GM19324 (cell line): ENCODE results near the gene NACC2.

ENCODE experiments used
- ATAC-seq: cut with Tn5 transposase; IDR thresholded peaks from one replicate; pipeline ENCODE4 v1.9.1; 2021; ENCODE audit warnings: mild to moderate bottlenecking, moderate library complexity; ENCODE audit not compliant: unreplicated experiment, low FRiP score

The NACC2 gene, protein sequence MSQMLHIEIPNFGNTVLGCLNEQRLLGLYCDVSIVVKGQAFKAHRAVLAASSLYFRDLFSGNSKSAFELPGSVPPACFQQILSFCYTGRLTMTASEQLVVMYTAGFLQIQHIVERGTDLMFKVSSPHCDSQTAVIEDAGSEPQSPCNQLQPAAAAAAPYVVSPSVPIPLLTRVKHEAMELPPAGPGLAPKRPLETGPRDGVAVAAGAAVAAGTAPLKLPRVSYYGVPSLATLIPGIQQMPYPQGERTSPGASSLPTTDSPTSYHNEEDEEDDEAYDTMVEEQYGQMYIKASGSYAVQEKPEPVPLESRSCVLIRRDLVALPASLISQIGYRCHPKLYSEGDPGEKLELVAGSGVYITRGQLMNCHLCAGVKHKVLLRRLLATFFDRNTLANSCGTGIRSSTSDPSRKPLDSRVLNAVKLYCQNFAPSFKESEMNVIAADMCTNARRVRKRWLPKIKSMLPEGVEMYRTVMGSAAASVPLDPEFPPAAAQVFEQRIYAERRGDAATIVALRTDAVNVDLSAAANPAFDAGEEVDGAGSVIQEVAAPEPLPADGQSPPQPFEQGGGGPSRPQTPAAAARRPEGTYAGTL

DNA sequence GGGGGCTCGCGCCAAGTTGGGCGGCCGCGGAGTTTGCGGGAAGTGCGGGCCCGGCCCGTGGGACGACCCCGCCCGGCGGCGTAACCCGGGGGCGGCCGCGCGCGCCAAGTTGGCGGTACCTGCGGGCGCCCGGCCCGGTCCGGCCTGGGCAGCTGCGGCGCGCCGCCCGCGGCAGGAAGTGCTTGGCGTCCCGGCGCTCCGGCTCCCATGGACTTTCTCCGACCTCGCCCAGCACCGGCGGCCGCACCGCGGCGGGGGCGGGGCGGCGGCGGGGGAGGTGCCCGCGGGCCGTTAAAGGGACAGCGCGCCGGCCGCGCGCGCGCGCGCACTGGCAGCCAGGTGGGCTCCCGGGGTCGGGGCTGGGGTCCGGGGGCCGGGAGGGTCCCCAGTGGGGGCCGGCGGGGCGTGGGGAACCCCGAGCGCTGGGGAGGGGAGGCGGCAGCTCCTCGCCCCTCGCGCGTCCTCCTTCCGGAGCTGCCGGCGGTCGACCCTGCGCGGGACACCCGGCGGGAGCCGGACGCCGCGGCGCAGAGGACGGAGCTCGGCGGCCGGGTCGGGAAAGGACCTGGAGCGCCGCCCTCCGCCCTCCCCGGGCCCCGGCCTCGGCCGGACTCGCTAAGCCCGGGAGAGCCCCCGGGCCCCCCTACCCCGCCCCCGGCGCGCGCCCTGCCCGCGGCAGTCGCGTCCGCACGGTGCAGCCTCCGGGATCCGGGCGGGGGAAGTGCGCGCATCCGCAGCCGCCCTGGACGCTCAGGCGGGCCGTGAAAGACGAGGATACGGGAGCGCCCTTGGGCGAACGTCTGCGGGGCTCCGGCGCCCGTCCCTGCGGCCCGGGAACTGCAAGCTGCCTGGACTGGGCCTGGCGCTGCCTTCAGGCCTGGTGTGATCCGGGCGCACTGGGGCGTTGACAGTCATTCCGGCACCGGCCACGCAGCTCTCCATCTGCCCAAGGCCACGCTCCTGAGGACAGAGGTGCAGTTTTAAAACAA, at the start of gene NACC2:
TSS of gene NACC2 (minus strand) at position 220 of the 989 bp plus-strand sequence. CDS start 44,768 bp downstream, outside the sequence.
- peak; percentile 50 for ATAC-seq

DNA sequence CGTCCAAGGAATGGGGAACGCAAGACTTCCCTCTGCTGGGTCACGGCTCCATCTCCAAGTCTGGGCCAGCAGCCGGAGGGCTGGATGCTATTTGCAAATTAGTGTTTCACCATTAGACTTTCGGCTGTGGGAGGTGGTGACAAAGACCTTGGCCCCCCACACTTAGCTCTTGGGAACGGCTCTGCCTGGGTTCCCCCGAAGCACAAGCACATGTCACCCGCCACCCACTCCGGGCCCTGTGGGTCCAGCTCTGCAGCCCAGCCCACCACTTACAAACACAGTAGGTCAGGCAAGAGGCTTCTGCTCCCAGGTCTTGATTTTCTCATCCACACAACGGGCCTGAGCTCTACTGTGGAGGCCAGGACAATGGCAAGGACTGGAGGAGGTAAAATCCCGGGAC, 49.4 kb upstream of the NACC2 start:
- ATAC-seq = no peak

DNA sequence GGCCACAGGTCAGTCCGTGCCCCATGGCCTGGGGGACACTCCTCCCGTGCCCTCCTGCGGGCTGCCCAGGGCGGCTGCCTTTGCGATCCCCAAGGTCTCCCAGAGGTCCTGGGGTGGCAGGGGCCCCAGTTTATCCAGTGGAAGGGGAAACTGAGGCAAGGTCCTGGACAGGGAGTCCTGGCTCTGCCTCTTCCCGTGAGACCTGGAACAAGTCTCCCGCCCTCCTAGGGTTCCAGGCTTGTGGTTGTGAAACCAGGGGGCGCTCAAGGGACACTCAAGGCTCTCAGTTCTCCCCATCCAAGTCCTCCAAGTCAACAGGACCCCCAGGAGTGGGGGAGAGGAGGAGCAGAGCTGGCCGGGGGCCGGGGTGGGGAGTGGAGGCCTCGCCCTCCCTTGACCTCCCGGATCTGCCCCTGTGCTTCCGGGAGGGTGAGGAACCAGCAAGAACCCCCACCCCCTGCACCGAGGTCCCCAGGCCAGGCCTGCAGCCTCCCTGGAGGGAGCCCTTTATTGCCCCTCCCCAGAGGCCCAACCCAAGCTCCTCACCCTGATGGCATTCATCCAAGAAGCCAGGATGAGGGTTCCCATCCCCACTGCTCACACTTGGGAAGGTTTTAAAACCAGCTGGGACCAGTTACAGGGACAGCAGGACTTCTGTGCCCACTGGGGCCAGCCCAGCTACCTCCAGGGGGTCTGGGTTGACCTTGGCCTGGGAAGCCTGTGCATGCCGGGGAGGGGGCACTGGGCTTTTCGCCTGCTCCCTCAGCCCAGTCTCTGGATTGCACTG, 48.3 kb upstream of the NACC2 start:
- ATAC-seq = no peak

DNA sequence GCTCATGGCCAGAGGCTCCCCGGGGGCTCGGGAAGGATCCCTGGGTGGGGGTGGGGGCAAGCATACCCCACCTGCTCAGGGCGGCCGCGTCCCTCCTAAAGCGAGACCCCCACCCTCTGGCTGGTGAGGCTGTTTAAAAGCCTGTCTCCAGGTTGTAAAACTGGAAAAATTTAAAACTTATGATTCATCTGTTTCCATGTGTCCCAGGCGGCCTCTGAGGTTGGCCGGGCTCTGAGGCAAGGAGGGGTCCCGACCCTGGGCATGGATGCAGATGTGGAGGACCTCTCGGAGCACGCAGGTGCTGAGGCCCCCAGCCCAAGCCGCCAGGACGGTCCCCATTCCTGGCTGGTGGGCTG, 47.7 kb upstream of the NACC2 start:
- no peak for ATAC-seq

DNA sequence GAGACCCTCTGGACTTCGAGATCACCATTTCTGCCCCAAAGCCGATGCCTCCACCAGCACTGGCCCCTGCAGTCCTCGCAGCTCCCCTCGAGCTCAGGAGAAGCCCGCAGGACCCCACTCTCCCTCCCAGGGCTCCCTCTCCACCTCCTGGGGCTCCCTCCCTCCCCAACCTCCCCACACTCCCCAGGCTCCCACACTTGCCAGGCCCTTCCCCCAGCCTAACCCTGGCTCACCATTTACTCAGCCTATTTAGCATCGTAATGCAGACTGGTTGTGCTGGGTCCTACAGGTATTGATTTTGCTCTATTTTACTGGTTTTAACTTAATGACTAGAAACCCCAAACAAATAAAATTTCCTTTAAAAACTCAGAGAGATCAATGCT, 47.3 kb upstream of the NACC2 start:
- no peak for ATAC-seq

DNA sequence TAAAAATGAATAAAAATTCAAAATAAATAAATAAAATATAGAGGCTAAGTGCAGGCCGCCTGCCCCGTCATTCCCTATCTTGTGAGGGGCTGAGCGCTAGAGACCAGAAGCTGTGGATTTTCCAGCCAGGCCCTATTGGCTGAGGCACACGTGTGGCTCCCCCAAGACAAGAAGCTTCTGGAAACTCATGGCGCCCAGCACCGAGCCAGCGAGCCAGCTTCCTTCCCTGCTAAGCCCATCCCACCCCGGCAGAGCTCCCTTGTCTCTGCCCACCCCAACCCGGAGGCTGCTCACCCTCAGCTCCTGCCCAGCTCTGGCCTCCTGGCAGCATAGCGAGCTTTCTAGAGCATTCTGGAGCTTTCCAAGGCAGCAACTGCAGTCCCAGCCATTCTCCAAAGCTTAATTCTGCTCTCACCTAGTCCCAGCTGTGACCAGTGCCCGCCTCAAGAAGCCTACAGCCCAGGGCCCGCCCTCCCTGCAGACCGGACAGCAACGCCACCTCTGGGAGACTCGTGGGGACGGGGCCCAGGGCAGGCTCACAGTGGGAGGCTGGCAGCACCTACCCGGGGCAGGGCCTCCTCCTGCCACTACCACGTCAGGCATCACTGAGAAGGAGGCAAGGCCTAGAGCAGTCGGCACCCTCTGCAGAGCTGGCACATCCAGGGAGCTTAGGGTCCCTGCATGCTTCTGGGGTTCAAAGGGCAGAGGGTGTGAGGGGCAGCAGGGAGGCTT, 46.8 kb upstream of the NACC2 start:
- no peak for ATAC-seq

DNA sequence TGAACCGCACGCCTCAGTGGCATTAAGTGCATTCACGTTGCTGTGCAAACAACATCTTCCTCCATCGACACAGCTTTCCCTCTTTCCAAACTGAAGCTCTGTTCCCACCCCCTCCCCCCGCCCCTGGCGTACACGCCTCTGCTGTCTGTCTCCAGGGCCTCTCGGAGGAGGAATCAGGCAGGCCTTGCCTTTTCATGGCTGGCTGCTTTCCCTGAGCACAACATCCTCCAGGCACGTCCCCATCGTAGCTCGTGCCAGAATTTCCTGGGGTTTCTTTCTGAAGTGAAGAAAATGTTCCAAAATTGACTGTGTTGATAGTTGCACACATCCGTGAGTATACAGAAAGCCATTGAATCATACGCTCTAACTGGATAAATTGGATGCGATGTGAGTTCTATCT, 45.9 kb upstream of the NACC2 start:
- no peak for ATAC-seq

DNA sequence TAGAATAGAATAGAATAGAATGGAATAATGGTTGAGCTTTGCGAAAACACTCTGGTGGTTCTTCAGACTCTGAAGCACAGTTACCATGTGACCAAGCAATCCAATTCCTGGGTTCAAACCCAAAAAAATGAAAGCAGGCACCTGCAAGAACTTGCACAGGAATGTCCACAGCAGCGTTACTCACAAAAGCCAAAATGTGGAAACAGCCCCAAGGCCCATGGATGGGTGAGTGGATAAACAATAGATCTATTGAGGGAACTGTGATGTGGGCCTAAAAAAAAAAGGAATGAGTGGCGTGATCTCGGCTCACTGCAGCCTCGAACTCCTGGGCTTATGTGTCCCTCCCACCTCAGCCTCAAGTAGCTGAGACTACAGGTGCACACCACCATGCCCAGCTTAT, 45.0 kb upstream of the NACC2 start:
- no peak for ATAC-seq

DNA sequence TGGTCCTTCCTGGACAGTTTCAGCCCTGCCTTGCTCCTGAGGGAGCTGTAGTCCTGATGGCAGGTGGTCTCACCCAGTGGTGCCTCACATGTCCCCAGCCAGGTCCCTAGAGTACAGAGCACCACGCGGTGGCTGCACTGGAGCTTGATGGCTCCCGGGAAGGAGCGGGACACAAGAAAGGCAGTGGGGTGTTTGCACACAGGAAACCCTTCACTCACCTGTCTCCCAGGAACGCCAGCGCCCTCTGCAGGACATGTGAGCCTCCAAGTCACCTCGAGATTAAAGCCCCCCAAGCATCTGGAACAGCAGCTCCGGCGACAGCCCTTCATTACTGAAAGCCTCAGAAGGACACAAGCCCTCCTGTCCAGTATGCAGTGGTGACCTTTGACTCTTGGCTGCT, 43.5 kb upstream of the NACC2 start:
- no peak for ATAC-seq

DNA sequence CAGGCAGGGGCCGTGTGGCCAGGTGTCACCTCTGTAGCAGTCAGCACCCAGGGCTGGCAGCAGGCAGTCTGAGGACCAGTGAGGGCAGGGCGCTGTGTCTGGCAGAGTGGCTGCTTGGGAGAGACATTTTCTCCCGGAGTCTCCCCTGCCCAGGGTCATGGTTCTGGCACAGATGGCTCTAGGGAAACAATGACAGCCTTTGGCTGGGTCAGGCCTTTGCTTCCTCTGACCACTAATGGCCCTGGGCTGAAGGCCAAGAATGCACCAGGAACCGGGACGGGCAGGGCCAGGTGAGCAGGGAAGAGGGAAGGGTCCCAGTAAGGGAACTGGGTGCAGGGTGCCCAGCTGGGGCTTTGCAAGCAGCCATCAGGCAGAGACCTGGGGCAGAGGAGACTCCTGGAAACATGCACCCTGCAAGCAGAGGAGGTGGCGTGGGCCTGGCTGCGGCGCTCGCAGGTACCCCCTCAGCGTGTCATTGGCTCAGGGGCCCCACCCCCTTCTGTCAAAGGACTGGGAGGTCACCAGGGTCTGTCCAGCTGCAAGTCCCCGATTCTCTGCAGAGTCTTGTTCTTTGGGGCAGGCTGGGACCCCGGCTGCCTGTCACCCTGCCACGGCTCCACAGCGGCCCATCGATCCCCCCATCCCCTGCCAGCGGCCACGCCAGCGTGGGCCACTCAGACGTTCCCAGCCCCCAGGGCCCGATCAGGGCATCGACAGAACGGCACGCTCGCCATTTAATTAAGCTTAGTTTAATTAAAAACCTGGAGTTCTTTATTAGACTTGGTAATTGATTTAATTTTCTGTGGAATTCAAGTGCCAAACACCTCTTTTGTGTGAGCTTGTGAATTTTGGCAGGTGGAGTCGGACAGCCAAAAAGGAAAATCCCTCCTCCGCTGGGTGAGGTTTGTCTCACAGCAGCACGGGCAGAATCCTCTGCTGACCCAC, 42.5 kb upstream of the NACC2 start:
- no peak for ATAC-seq

DNA sequence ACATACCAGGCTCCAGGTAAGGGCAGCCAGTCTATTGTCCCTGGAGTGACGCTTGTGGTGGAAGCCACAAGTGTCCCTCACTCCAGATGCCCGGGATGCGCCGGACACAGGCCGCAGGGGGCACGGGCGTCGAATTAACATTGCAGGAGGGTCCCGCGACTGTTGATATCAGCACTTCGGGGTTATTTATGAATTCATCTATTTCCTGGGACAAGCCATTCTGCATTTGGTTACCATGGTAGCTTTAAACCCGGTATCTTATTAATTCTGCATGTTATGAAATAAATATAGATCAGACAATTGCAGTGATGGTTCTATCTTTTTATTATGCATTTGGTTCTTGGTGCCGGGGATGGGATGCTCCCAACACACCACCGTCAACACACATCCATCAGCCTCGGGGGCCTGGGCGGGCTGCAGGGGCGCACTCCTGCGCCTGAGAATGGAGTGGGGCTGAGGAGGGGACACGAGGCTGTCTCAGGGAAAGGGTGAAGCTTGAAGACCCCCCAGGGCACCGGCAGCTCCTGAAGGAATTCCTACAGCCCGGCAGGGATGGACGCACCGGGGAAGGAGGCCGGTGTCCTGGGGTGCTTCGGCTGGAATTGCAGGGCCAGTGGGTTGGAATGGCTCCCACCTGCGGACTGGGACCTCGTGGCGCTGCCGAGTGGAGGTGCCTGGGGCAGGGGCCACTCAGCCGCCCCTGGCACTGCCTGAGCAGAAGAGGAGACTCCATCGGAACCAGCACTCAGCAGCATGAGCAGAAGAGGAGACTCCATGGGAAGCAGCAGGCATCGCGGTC, 41.2 kb upstream of the NACC2 start:
- ATAC-seq = no peak

DNA sequence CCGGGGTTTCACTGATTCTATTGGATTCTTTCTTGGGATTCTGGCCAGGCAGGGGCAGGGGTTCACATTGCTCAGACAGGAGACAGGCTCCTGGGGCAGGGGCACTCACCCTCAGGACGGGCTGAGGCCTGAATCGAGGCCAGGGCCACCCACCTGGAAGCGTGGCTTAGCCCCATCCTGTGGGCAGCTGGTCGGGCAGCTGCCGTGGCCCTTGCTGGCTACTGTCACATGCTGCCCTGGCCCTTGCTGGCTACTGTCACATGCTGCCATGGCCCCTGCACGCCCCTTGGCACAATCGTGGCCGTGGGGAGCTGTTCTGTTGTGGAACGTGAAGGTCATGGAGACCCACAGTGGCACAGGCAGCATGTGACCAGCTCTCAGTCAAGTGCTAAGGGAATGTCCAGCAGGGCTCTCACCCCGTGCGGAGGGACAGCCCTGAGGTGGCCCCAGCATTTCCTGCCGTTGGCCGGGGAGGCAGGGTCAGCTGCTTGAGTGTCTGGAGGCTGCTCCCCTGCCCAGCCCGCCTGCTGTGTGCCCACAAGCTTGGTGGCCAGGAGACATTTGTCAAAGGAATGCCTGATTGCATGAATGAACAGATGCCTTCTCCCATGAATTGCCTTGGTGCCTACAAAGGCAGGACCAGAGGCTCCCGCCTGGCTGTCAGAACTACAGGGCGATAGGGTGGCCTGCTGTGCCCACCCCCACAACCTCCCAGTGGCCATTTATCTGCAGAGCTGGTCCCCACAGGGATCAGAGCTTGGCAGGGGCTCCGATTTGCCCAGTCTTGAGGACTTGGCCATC, 40.4 kb upstream of the NACC2 start:
- ATAC-seq = no peak

DNA sequence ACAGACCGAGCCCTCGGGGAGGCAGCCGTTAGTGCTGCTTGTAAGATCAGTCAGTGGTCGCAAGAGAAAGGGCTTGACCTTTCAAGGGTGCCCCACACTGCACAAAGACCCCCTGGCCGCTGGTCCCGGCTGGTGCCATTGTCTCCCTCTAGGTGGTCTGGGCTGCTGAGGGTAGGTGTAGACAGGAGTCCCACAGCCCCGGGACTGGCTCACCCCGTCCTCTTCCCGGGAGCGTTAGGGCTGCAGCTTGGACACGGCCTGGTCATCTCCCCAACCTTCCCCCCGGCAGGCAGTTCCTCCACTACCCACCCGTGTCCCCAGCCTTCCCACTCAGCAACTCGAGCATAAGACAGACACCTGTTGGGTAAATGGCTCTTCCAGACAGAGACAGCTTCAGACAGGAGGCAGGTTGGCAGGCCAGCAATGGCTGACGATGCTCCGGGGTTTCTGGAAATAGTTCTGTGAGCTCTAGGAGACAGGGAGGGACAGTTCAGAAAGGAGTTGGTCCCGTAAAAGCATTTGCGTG, 38.9 kb upstream of the NACC2 start:
- no peak for ATAC-seq

DNA sequence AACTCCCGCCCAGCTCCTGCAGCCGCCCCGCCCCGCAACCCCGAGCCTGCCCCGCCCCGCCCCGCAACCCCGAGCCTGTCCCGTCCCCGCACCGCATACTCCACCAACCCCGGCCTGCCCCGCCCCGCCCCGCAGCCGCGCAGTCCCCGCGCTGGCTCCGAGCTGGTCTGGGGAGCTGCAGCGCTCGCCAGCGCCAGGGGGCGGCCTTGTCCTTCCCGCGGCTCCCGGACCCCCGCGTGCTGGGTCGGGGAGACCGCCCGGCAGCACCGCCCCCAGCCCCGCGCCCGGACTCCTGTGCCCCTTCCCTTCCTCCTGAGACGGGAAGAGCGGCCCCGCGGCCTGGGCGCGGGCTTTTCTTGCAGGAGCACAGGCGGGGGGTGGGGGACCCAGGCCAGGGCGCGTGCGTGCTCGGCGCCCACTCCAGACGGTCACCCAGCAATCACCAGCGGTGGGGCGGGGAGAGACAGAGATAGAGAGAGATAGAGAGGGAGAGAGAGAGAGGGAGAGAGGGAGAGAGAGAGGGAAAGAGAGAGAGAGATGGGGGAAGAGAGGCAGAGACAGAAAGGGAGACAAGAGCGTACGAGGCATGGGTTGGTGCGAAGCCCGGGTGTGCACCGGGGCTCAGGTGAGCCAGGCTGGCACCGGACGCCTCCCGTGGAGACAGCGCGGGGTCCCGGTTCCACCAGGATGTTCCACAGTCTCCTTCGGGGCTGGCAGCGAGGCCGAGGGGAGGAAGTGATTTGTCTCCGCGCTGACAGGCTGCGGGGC, 38.3 kb upstream of the NACC2 start:
- ATAC-seq = no peak

DNA sequence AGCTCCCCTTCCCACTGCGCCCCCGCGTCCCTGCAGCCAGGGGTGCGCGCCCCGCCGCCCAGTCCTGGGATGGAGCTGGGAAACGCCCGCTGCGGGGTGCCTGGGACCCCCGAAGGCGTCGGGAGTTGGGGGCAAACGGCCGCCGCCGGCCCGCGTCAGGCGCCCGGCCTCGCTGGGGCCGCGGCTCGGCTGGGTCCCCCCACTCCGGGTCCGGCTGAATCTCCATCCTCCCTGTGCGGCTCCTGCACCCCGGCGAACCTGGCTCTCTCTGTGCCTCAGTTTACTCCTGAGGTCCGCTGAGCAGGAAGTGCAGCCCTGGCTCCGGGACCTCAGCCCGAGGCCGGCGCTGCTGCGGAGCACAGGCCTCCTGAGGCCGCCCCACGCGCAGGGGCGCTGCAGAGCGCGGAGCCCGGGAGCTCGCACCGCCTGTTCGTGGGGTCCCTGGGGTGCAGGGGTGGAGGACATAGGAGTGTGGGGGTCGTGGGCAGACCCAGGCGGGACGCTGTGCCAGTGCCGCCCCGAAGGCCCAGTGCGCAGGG, 37.5 kb upstream of the NACC2 start:
- no peak for ATAC-seq
